ENCODE measurements around the gene LNX2. TPM values are rescaled to one million over a fixed set of nuclear protein-coding genes. Genes with fewer than 3 reads are reported as not detected.

Gene LNX2
- total RNA-seq, 2 donors from 2014 or later: 11.2 to 23.1 TPM

DNA sequence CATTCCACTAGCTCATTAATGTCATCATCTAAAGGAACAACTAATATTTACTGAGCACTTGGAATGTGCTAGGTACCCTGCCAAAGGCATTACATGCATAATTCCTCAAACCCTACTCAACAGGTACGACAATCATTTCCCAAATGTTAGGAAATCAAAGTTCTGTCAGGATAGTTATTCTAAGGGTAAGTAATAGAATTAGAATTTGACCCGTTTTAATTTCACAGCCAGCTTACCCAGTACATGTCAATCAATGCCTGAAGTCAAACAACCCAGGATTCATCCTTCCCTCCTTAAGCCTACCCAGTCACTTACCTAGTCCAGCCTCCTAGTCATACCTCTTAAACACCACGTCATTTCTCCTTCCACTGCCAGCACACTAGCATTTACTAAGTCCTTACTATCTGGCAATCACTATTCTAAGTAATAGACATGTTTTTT lies 2.4 kb downstream of the LNX2 start:
- intact Hi-C loops (cut with DNase I): no loop called here
- DNase-seq (peak in 3 of 4 donors; percentile 37 to 70 (median 65)), ATAC-seq (no peak)
- Histone ChIP-seq H3K4me3 (no peak overlapping the region), H3K4me1 (peaks cover 67% of the 10 kb centered on the region), H3K9me3 (no peaks in the 10 kb centered on the region), H3K27me3 (no peaks in the 10 kb centered on the region), H3K27ac (peak overlapping the region; percentile 98 to 100 (median 100)), H3K36me3 (replicated peaks in 1 of 2; ENCODE audit: insufficient read depth in 1 of 2, low read depth in 2 of 2) (no peaks in the 10 kb centered on the region)
- WGBS, 2 donors: 20 to 26% methylated on average over 3 of the region's 3 CpGs
- TF ChIP-seq, protein P1, sequence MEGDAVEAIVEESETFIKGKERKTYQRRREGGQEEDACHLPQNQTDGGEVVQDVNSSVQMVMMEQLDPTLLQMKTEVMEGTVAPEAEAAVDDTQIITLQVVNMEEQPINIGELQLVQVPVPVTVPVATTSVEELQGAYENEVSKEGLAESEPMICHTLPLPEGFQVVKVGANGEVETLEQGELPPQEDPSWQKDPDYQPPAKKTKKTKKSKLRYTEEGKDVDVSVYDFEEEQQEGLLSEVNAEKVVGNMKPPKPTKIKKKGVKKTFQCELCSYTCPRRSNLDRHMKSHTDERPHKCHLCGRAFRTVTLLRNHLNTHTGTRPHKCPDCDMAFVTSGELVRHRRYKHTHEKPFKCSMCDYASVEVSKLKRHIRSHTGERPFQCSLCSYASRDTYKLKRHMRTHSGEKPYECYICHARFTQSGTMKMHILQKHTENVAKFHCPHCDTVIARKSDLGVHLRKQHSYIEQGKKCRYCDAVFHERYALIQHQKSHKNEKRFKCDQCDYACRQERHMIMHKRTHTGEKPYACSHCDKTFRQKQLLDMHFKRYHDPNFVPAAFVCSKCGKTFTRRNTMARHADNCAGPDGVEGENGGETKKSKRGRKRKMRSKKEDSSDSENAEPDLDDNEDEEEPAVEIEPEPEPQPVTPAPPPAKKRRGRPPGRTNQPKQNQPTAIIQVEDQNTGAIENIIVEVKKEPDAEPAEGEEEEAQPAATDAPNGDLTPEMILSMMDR (IDR thresholded peaks at IDR 0.05): no peak
- peak in 1 of 3 donors; percentile 24 for TF ChIP-seq POLR2A (IDR thresholded peaks at IDR 0.05)

- ATAC-seq: no peak
- intact Hi-C loops (cut with DNase I): no loop called here
- peaks cover 95% of the 10 kb centered on the region for H3K4me1 ChIP-seq
- H3K4me3 ChIP-seq: no peak overlapping the region
- peak overlapping the region in 3 of 4 donors; percentile 53 to 75 (median 59) for H3K27ac ChIP-seq
- TF ChIP-seq, protein P1 (IDR thresholded peaks at IDR 0.05): no peak
- TF ChIP-seq POLR2A (IDR thresholded peaks at IDR 0.05): no peak
- no peaks in the 10 kb centered on the region for H3K9me3 ChIP-seq
- WGBS, 2 donors: 26 to 34% methylated on average over 7 of the region's 7 CpGs
- H3K36me3 ChIP-seq (replicated peaks in 1 of 2; ENCODE audit: insufficient read depth in 1 of 2, low read depth in 2 of 2): no peaks in the 10 kb centered on the region
- DNase-seq: peak in 2 of 4 donors; percentile 35 to 46
- no peaks in the 10 kb centered on the region for H3K27me3 ChIP-seq
These were observed 6.7 kb downstream of the LNX2 start for GRCh38 chr13:27613628-27614027.

DNA sequence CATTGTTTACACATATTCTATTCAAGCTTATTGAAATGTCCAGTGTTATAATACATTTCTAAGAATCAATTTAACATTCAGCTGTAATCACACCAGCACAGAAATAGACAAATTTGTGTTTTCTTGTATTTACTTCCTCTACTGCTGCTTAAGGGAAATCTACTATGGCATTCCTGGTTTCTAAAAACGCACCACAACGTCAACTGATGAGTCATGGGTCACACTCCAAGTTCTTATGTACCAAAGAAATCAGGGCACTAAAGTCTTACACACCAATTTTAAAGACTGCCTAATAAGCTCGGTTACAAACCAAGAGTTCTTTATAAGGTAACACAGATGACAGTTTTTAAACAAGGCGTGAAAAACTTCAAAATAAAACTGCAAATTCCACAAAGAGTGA lies 13.2 kb downstream of the LNX2 start:
- H3K4me1 ChIP-seq: peaks cover 78% of the 10 kb centered on the region
- TF ChIP-seq, protein P1 (IDR thresholded peaks at IDR 0.05): no peak
- no peak for TF ChIP-seq POLR2A (IDR thresholded peaks at IDR 0.05)
- H3K4me3 ChIP-seq: no peak overlapping the region
- intact Hi-C loops (cut with DNase I): no loop called here
- H3K27ac ChIP-seq: peak overlapping the region; percentile 2 to 61 (median 25)
- ATAC-seq (peak; percentile 80), DNase-seq (peak in 2 of 4 donors; percentile 40 to 63)
- no peaks in the 10 kb centered on the region for H3K27me3 ChIP-seq
- WGBS, 2 donors: 20 to 28% methylated on average over 4 of the region's 4 CpGs
- no peaks in the 10 kb centered on the region for H3K9me3 ChIP-seq
- no peaks in the 10 kb centered on the region for H3K36me3 ChIP-seq (replicated peaks in 1 of 2; ENCODE audit: insufficient read depth in 1 of 2, low read depth in 2 of 2)

DNA sequence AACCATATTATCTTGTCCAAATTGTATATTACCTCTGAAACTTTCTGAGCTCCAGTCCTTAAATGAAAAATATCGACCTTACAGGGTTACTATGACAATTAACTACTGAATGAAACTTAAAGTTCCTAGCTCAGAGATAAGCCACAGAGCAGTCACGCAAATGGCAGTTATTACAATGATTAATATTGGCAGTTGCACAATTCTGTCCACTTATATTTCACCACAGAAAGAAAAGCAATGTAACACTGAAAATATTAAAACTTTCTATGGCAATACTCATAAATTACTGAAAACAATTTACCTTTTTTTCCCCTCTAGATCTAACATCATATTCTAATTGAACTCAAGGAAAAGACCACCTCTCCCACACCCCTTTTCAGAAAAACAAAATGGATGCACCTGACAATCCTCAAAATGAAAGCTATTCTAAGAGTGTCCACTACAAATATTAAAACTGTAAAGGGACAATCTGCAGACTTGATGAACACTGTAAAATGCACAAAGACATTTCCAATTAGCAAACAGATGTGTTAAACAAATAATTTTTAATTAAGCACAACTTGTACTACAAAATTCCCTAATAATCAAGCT lies 14.6 kb downstream of the LNX2 start:
- no peaks in the 10 kb centered on the region for H3K36me3 ChIP-seq (replicated peaks in 1 of 2; ENCODE audit: insufficient read depth in 1 of 2, low read depth in 2 of 2)
- WGBS, 2 donors: 5 to 16% methylated on average over 2 of the region's 2 CpGs
- no peaks in the 10 kb centered on the region for H3K9me3 ChIP-seq
- H3K27ac ChIP-seq: peak overlapping the region in 3 of 4 donors; percentile 21 to 61 (median 32)
- peak in 1 of 4 donors; percentile 16 for DNase-seq
- TF ChIP-seq, protein P1 (IDR thresholded peaks at IDR 0.05): no peak
- no peak for TF ChIP-seq POLR2A (IDR thresholded peaks at IDR 0.05)
- H3K4me3 ChIP-seq: no peak overlapping the region
- peak; percentile 73 for ATAC-seq
- H3K27me3 ChIP-seq: no peaks in the 10 kb centered on the region
- intact Hi-C loops (cut with DNase I): no loop called here
- H3K4me1 ChIP-seq: peaks cover 68% of the 10 kb centered on the region

- Histone ChIP-seq H3K36me3 (replicated peaks in 1 of 2; ENCODE audit: insufficient read depth in 1 of 2, low read depth in 2 of 2) (no peaks in the 10 kb centered on the region), H3K27ac (peak overlapping the region in 3 of 4 donors; percentile 21 to 61 (median 32)), H3K9me3 (no peaks in the 10 kb centered on the region), H3K4me3 (no peak overlapping the region), H3K4me1 (peaks cover 68% of the 10 kb centered on the region), H3K27me3 (no peaks in the 10 kb centered on the region)
- DNase-seq (no peak), ATAC-seq (no peak)
- TF ChIP-seq, protein P1 (IDR thresholded peaks at IDR 0.05): no peak
- TF ChIP-seq POLR2A (IDR thresholded peaks at IDR 0.05): no peak
- intact Hi-C loops (cut with DNase I): no loop called here
- WGBS, 2 donors: 50 to 56% methylated on average over 3 of the region's 3 CpGs
These were observed 15.2 kb downstream of the LNX2 start for GRCh38 chr13:27605099-27605498.
